ENCODE measurements around the gene VAMP4.

DNA sequence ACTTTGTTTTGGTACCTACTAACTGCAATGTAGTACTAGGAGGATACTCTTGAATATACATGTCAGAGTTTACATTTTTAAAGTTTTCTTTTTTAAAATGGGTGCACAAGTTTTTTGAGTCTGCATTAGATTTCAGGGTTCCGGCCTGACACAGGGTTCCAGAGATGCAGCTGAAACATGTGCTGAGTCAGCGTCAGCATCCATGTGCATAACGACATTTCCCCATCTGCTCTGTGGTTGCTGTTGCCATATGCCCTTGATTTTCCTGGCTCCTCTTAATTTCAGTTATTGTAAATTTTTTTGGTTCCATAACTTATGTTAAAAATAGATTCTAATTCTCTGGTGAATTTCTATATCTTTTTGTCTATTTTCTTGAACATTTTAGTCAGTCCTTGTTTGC is 27.3 kb upstream of the VAMP4 start:
- TF ChIP-seq EED (IDR thresholded peaks at IDR 0.05; ENCODE audit: low read depth) = no peak
- no peak for TF ChIP-seq MYC (IDR thresholded peaks at IDR 0.05; ENCODE audit: insufficient read depth, insufficient read length, insufficient replicate concordance, low read length, severe bottlenecking)
- no peak for TF ChIP-seq BRCA1 (IDR thresholded peaks at IDR 0.05; ENCODE audit: low read depth, low read length)
- TF ChIP-seq SIN3A (IDR thresholded peaks at IDR 0.05; ENCODE audit: low read depth, low read length) = no peak
- TF ChIP-seq, protein P1, sequence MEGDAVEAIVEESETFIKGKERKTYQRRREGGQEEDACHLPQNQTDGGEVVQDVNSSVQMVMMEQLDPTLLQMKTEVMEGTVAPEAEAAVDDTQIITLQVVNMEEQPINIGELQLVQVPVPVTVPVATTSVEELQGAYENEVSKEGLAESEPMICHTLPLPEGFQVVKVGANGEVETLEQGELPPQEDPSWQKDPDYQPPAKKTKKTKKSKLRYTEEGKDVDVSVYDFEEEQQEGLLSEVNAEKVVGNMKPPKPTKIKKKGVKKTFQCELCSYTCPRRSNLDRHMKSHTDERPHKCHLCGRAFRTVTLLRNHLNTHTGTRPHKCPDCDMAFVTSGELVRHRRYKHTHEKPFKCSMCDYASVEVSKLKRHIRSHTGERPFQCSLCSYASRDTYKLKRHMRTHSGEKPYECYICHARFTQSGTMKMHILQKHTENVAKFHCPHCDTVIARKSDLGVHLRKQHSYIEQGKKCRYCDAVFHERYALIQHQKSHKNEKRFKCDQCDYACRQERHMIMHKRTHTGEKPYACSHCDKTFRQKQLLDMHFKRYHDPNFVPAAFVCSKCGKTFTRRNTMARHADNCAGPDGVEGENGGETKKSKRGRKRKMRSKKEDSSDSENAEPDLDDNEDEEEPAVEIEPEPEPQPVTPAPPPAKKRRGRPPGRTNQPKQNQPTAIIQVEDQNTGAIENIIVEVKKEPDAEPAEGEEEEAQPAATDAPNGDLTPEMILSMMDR (IDR thresholded peaks at IDR 0.05 in 2 of 3, conservative IDR thresholded peaks at IDR 0.05 in 1 of 3; ENCODE audit: control insufficient read depth in 2 of 3, extremely low read depth in 1 of 3, insufficient read depth in 1 of 3, low read depth in 3 of 3, low read length in 3 of 3) = no peak
- no peak for TF ChIP-seq POLR2AphosphoS5 (IDR thresholded peaks at IDR 0.05; ENCODE audit: low read length)
- no peak for TF ChIP-seq EP300 (IDR thresholded peaks at IDR 0.05; ENCODE audit: borderline replicate concordance in 1 of 2, control insufficient read depth in 1 of 2, low read depth in 2 of 2, low read length in 2 of 2)
- TF ChIP-seq MTA2 (IDR thresholded peaks at IDR 0.05; ENCODE audit: low read depth) = no peak
- TF ChIP-seq, protein P2, sequence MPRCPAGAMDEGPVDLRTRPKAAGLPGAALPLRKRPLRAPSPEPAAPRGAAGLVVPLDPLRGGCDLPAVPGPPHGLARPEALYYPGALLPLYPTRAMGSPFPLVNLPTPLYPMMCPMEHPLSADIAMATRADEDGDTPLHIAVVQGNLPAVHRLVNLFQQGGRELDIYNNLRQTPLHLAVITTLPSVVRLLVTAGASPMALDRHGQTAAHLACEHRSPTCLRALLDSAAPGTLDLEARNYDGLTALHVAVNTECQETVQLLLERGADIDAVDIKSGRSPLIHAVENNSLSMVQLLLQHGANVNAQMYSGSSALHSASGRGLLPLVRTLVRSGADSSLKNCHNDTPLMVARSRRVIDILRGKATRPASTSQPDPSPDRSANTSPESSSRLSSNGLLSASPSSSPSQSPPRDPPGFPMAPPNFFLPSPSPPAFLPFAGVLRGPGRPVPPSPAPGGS (IDR thresholded peaks at IDR 0.05; ENCODE audit: borderline replicate concordance, insufficient read depth, low read depth, low read length, poor library complexity, severe bottlenecking) = no peak
- TF ChIP-seq NFIC (IDR thresholded peaks at IDR 0.05; ENCODE audit: low read depth, low read length) = no peak
- no peak for TF ChIP-seq JUND (IDR thresholded peaks at IDR 0.05; ENCODE audit: low read depth, low read length)
- no peak for TF ChIP-seq POLR2A (IDR thresholded peaks at IDR 0.05; ENCODE audit: low read depth, low read length)
- no peak for TF ChIP-seq CBX3 (IDR thresholded peaks at IDR 0.05; ENCODE audit: borderline replicate concordance, low read depth)
- TF ChIP-seq CEBPB (IDR thresholded peaks at IDR 0.05; ENCODE audit: borderline replicate concordance in 1 of 2, low read depth in 2 of 2, low read length in 2 of 2) = no peak
